ENCODE measurements around the gene RIT2.
"Not testable (repeated sequence)": the region's sequence is repeated elsewhere in the genome, so short reads cannot be mapped to it uniquely, and the experiment has no call there.

RIT2 gene

GRCh38 chr18:42814618-42815017, 300.9 kb downstream of the RIT2 start:
- DNase-seq: no peak

GRCh38 chr18:42814184-42814583, 301.3 kb downstream of the RIT2 start:
- DNase-seq: no peak

GRCh38 chr18:42813570-42813969, 301.9 kb downstream of the RIT2 start:
- no peak for DNase-seq

- no peak for DNase-seq
Measured at GRCh38 chr18:42807887-42808286, 307.6 kb downstream of the RIT2 start.

- DNase-seq: no peak
Measured at GRCh38 chr18:42801706-42802105, 313.8 kb downstream of the RIT2 start.

GRCh38 chr18:42798606-42799170, 316.8 kb downstream of the RIT2 start:
- no peak for DNase-seq

- not testable (repeated sequence) for DNase-seq
Measured at GRCh38 chr18:42795213-42795789, 320.2 kb downstream of the RIT2 start.

- no peak for DNase-seq
Measured at GRCh38 chr18:42792731-42793130, 322.8 kb downstream of the RIT2 start.

- DNase-seq: no peak
Measured at GRCh38 chr18:42784632-42785031, 330.9 kb downstream of the RIT2 start.

- no peak for DNase-seq
Measured at GRCh38 chr18:42782929-42783328, 332.6 kb downstream of the RIT2 start.

- DNase-seq: no peak
Measured at GRCh38 chr18:42781298-42781815, 334.1 kb downstream of the RIT2 start.

GRCh38 chr18:42780171-42780570, 335.3 kb downstream of the RIT2 start:
- DNase-seq: no peak

GRCh38 chr18:42778445-42779042, 336.9 kb downstream of the RIT2 start:
- no peak for DNase-seq

- no peak for DNase-seq
Measured at GRCh38 chr18:42778024-42778423, 337.5 kb downstream of the RIT2 start.

- no peak for DNase-seq
Measured at GRCh38 chr18:42773870-42774269, 341.6 kb downstream of the RIT2 start.

- no peak for DNase-seq
Measured at GRCh38 chr18:42771936-42772335, 343.5 kb downstream of the RIT2 start.

GRCh38 chr18:42765302-42765701, 350.2 kb downstream of the RIT2 start:
- DNase-seq: no peak

- DNase-seq: no peak
Measured at GRCh38 chr18:42760290-42760689, 355.2 kb downstream of the RIT2 start.

GRCh38 chr18:42758852-42759251, 356.6 kb downstream of the RIT2 start:
- no peak for DNase-seq

GRCh38 chr18:42756214-42756613, 359.3 kb downstream of the RIT2 start:
- no peak for DNase-seq

GRCh38 chr18:42752916-42753315, 362.6 kb downstream of the RIT2 start:
- DNase-seq: no peak

GRCh38 chr18:42746794-42747193, 368.7 kb downstream of the RIT2 start:
- DNase-seq: no peak

GRCh38 chr18:42745931-42746330, 369.6 kb downstream of the RIT2 start:
- no peak for DNase-seq

- DNase-seq: no peak
Measured at GRCh38 chr18:42745171-42745570, 370.3 kb downstream of the RIT2 start.

All from NCI-H526 (cell line).